Measurements from ENCODE around the gene TEDC1. TPM values are rescaled to one million over a fixed set of nuclear protein-coding genes. Genes with fewer than 3 reads are reported as not detected.
A peak's percentile ranks its signal among the peaks of the same experiment; 100 is the strongest.

Gene TEDC1
- total RNA-seq, 1 donor from 2014 or later = 9.3 TPM

DNA sequence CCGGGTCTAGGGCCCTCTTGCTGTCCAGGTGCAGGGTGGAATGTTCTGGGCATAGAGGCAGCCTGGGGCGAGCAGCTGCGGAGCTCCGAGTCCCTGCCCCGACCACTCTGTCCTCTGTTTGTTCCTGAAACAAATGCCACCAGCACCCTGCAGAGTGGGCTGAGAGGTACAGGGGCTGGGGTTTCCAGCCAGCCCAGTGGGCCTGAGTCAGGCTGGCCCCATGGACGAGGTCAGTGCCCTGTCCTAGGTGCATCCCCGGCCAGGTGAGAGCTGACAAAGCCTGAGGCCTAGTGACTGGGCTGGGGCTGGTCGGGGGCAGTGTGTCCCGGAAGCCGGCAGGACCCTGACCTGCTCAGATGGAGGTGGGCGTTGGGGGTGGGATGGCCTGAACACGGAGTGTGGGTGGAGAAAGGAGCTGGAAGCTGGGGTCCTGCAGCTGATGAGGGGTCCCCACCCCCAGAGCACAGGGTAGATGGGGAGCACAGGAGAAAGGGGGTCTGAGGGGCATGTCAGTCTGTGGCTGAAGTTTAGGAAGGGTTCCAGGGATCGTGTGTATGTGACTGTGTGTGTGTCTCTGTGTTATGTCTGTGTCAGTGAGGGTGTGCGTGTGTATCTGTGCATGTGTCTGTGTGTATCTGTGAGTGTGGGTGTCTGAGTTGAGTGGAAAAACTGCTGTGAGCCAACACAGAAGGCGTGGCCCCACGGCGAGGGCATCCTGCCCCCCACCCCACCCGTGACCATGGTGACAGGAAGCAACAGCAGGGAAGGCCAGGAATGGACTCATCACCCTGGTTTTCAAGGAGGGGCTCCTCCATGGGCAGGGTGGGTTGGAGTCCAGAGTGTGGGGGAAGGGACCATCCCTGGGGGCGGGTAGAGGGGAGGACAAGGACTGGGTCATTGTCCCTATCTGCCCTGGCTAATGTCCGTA, 6.7 kb upstream of the TEDC1 start:
- peak; percentile 53 for DNase-seq (ENCODE audit: low read depth)

DNA sequence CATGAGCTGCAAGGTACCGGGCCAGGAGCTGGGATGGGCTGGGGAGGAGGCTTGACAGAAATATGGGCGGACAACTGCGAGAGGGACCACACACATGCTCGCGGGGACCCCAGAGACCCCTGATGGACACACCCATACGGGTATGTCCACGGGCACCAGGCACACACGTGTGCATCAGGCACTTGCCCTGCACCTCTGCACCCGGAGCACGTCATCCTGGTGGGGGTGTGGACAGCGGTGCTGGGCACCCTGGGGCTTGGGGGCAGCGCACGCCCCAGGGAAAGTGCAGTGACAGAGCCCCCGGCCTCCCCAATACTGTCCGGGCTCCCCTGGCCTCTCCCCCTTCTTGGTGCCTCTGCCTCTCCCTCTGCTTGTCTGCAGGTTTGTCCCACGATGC, 6.1 kb upstream of the TEDC1 start:
- no peak for DNase-seq (ENCODE audit: low read depth)

GRCh38 chr14:105485739-105486162, 5.3 kb upstream of the TEDC1 start:
- no peak for DNase-seq (ENCODE audit: low read depth)

GRCh38 chr14:105486163-105486973, 4.7 kb upstream of the TEDC1 start, which contains the start of gene CRIP1:
Gene CRIP1 (plus strand): TSS chr14:105486886. CDS start chr14:105487260, 374 bp downstream.
- no peak for DNase-seq (ENCODE audit: low read depth)

DNA sequence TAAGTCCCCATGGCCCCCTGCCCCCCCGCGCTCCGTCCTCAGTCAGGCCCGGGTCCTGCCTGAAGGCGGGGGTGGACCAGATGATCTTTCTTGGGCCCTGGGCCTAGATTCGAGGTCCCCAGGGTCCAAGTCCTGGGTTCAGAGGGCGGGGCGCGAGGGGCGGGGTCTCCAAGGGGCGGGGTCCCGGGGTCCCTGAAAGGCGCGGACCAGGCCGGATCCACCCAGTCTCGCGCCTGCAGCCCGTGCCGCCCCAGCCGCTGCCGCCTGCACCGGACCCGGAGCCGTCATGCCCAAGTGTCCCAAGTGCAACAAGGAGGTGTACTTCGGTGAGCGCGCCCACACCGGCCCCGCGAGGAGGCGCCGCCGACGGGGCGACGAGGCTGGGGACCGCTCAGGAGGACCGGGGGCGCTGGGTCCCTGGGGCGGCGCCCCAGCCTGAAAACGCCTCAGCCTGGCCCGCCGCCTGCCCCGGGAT, 4.0 kb upstream of the TEDC1 start:
- no peak for DNase-seq (ENCODE audit: low read depth)

DNA sequence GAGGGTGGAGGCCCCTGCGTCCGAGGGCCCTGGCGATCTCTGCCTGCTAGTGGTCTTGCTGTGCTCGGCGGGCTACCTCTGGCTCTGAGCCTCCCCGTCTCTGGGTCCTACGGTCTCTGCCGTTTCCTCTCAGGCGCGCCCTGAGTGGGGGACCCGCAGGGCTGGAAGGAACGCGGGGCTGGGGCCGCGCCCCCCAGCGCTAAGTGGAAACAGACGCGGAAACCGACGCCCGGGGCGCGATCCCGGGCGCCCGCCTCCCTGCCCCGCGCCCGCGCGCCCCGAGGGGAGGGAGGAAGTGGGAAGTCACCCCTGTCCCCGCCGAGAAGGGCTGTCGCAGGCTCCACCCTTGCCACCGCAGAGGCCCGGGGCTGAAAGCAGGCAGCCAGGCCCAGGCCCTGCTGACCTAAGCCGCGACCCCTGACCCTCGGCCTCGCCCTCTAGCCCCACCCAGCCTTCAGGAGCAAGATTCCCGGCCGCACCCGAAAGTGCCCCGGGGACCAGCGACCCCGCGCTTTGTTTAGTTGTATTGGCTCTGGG, 3.5 kb upstream of the TEDC1 start:
- no peak for DNase-seq (ENCODE audit: low read depth)

- DNase-seq (ENCODE audit: low read depth) = no peak
Observed at GRCh38 chr14:105487986-105488777, 2.9 kb upstream of the TEDC1 start.

DNA sequence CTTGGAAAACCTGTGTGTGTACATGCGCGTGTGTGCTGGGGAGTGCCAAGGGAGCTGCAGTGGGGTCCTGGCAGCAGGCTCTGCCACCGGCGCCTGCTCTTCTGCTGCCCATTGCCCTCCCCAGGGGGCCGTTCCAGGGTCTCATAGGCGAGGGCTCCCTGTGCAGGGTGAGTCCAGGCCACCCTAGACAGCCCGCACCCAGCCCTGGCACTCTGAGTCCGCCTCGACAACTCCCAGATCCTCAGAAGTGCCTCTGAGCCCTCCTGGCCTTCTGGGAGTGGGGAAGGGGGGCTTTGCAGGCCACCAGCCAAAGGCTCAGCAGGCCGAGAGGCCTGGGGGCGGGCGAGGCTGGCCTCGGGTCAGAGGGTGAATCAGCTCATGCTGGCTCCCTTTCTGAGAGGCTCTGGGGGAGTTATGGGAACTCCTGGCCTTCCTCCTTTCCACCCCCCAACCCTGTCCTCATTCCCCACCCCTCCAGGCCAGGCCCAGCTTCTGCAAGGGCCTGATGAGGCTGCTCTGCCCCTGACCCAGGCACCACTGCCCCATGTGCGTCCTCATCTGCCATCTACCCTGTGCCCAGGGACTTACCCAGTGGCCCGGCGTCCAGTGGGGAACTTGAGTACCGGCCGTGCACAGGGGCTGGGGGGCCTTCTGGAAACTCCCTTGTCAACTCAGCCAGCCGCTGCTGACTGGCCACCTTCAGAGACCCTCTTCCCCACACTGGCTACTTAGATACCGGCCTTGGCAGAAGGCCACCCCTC, 2.1 kb upstream of the TEDC1 start:
- no peak for DNase-seq (ENCODE audit: low read depth)

DNA sequence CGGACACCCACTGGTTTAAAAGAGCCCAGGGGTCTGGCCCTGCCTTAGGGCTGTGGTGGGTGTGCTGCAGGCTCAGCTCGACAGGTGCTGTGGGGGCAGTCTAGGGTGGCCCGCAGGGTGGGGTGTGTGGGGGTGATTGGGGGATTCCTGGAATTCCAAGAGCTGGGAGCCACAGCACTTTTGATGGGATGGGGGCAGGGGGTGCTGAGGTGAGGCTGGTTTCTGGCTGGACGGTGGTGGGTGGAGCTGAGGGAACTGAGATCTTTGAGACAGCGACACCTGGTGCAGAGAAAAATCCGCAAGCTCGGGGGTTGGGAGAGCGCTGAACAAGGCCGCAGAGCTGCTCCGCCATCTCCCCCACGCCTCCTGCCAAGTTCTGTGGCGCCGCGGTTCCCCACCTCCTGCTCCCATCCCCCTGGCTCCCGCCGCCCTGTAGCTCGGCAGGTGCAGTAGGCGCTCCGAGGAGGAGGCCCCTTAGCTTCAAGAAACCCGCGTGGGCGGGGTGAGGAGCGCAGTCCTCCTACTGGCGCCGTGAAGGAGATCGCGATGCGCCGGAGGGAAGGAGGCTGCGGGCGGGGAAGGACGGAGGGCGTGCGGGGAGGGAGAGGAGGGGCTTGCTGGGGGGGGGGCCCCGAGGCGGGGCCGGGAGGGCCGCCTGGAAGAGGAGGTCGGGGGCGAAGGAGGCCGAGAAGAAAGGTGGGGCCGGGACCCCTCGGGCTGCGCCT, 1.3 kb upstream of the TEDC1 start:
- DNase-seq (ENCODE audit: low read depth) = peak; percentile 94

DNA sequence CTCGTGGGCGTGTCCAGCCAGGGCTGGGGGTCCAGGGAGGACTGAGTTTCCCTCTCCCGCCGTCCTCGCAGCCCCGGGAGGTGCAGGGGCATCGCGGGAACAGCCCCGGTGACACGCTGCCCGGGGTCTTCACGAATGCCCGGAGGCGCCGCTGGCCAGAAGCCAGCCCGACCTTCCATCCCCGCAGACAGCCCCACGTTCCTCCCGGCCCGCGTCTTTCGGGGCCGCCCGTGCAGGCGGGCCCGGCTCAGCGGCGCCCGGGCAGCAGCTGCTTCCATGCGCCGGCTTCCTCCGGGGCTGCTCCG, 827 bp upstream of the TEDC1 start:
- DNase-seq (ENCODE audit: low read depth) = no peak

- DNase-seq (ENCODE audit: low read depth) = peak; percentile 23
Observed at GRCh38 chr14:105491366-105491973, 424 bp downstream of the TEDC1 start.

- DNase-seq (ENCODE audit: low read depth) = no peak
Observed at GRCh38 chr14:105492031-105492970, 1.3 kb downstream of the TEDC1 start.

- no peak for DNase-seq (ENCODE audit: low read depth)
Observed at GRCh38 chr14:105492971-105493871, 2.2 kb downstream of the TEDC1 start.

DNA sequence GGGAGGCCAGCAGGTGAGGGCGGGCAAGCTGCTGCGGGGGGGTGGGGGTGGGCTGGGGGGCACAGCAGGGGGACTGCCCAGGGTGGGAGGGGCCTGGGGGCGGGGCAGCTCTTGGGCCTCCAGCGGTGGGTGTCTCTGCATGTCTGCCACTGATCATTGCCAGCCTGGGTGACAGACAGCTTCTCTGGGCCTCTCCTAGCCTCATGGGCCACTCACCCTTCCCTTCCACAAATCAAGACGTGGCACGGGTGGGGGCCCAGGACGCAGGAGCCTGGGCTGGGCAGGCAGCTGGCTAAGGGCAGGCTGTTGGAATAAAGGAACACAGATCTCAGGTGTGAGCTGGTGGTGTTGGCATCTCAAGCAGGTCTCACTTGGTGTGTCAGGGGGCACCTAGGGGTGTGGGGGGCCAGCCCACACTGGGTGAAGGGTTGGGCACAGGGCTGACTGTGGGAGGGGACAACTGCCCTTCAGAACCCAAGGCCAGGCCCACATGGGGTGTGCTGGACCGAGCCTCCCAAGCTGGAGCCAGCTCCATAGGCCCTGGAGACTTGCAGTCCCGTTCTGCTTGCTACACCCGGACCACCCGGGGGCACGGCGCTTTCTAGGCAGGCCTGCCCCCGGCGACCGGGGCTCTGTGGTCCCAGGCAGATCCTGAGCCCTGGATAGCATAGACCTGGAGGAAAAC, 3.0 kb downstream of the TEDC1 start:
- DNase-seq (ENCODE audit: low read depth) = no peak

DNA sequence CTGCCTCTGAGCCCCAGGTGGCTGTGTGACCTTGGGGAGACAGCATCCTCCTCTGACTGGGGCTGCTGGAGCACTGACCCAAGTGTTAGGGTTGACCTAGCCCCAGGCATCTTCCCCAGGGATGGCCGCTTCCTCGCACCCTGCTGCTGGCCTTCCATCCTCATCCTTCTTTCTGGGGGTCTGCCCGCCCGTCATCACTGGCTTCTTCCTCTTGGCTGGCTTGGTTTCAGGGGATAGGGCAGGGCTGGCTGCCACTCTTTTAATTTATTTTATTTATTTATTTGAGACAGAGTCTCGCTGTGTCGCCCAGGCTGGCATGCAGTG, 3.5 kb downstream of the TEDC1 start:
- no peak for DNase-seq (ENCODE audit: low read depth)
